Measurements from ENCODE around the gene ELOVL6. TPM values are rescaled to one million over a fixed set of nuclear protein-coding genes. Genes with fewer than 3 reads are reported as not detected.

The ELOVL6 gene, protein sequence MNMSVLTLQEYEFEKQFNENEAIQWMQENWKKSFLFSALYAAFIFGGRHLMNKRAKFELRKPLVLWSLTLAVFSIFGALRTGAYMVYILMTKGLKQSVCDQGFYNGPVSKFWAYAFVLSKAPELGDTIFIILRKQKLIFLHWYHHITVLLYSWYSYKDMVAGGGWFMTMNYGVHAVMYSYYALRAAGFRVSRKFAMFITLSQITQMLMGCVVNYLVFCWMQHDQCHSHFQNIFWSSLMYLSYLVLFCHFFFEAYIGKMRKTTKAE
- total RNA-seq (1 to 10 TPM; 2.7 to 4.5 (median 3.8) TPM), polyA plus RNA-seq (under 1 TPM; 0.58 to 0.76 (median 0.72) TPM)
- long read RNA-seq, donor 1, transcript ELOVL6-201 (4 exons, 3,090 nt): major isoform, 6 of 7 reads
- long read RNA-seq, donor 1, partial matches to known transcripts: 0 of 7 reads
- long read RNA-seq, donor 1, other reads (novel, unspliced or antisense): 0 of 7 reads
- long read RNA-seq, donor 2, full-length matches to known transcripts: 3 of 3 reads
- long read RNA-seq, donor 2, partial matches to known transcripts: 0 of 3 reads
- long read RNA-seq, donor 2, other reads (novel, unspliced or antisense): 0 of 3 reads

DNA sequence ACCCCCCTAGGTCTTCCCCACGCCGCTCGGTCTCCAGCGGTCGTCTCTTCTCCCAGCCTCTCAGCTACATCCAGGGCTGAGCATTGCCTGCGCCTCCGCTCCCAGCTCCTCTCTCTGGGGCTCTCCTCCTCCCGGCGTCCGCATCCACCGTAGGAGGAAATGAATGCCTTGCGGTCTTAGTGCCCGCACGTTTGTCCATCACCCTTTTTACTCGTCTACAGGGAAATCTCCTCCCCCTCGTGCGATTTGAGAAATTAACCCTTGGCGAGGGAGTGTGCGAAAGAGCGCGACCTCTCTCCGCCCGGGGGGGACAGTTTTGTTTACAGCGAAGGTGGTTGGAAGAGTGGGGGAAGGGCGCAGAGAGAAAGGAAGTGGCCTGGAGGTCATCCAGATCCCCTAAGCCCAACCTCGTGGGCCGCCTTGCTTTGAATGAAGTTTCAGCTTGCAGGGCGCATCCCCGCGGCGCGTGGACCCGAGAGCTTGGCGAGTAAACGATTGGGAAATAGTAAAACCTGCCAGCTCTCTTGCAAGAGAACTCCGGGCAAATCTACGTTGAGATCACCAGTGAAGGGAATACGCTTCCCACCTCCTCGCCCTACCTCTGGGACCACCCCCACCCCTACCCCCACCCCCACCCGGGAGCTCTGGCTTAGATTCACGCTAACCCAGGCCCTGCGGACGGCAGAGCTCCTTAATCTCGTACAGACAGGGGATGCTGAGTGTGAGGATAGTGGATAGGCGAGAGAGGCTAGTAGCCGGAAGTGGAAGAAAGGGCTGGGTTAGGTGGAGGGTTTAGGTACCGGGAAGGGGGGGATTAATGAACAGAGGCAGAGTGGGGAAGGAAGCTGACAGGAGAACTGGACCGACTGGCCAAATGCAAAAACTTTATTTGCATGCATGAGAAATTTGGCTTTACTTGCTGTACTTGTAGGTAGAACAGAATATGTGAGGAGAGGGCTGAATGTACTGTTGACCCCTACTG is at the start of gene ELOVL6:
ELOVL6 (minus strand) TSS at position 181 of the 982 bp plus-strand sequence. CDS start 280 bp downstream, outside the sequence.
- 2 to 3% (median 2%) methylated on average over 48 of the region's 48 CpGs for WGBS, 5 donors
- H3K36me3 ChIP-seq: no peaks in the 10 kb centered on the region
- no peaks in the 10 kb centered on the region for H3K9me3 ChIP-seq
- no peak for TF ChIP-seq POLR2A (IDR thresholded peaks at IDR 0.05)
- TF ChIP-seq POLR2AphosphoS5 (IDR thresholded peaks at IDR 0.05): peak in 1 of 3 donors; percentile 44
- peak within 1 kb of the TSS; percentile 75 to 96 (median 89) for H3K4me3 ChIP-seq
- H3K4me1 ChIP-seq: peaks cover 0 to 50% (median 30%) of the 10 kb centered on the region in 6 donors
- peaks cover 0 to 9% (median 0%) of the 10 kb centered on the region in 7 donors for H3K27me3 ChIP-seq (replicated peaks in 1 of 7)
- DNase-seq: peak; percentile 80
- peak within 1 kb of the TSS in 7 of 8 donors; percentile 33 to 92 (median 91) for H3K27ac ChIP-seq
- intact Hi-C loops (cut with DNase I; ENCODE audit: low total_unique reads): loop anchor here (5.0 kb wide), 1 partner anchor 146 kb away; no protein-coding TSS in a partner anchor

DNA sequence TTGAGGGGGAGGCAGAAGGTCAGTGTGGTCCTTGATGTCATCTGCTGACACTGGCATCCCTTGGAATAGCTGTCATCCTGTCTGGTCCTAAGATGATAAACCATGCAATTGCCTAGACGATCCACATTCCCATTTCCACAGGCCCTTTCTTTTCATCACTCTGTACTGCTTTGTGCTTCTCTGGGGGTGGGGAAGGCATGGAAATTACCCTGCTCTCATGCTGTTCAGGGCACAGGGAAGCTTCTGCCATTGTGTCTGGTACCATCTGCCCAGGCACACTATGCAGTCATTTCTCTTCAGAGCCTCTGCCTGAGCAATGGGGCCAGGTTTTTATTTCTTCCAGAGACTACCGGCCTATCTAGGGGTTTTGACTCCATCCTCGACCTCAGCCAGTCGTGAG is 49.7 kb upstream of the ELOVL6 start:
- intact Hi-C loops (cut with DNase I; ENCODE audit: low total_unique reads): no loop called here
- WGBS, 5 donors: 73 to 85% (median 83%) methylated on average over 4 of the region's 4 CpGs
- Histone ChIP-seq H3K27me3 (replicated peaks in 1 of 7) (no peaks in the 10 kb centered on the region), H3K4me1 (no peaks in the 10 kb centered on the region), H3K9me3 (no peaks in the 10 kb centered on the region), H3K4me3 (no peak overlapping the region), H3K36me3 (no peaks in the 10 kb centered on the region), H3K27ac (no peak overlapping the region)
- DNase-seq: no peak
- TF ChIP-seq, protein P1, sequence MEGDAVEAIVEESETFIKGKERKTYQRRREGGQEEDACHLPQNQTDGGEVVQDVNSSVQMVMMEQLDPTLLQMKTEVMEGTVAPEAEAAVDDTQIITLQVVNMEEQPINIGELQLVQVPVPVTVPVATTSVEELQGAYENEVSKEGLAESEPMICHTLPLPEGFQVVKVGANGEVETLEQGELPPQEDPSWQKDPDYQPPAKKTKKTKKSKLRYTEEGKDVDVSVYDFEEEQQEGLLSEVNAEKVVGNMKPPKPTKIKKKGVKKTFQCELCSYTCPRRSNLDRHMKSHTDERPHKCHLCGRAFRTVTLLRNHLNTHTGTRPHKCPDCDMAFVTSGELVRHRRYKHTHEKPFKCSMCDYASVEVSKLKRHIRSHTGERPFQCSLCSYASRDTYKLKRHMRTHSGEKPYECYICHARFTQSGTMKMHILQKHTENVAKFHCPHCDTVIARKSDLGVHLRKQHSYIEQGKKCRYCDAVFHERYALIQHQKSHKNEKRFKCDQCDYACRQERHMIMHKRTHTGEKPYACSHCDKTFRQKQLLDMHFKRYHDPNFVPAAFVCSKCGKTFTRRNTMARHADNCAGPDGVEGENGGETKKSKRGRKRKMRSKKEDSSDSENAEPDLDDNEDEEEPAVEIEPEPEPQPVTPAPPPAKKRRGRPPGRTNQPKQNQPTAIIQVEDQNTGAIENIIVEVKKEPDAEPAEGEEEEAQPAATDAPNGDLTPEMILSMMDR (IDR thresholded peaks at IDR 0.05 in 8 of 11, conservative IDR thresholded peaks at IDR 0.05 in 3 of 11): no peak
- TF ChIP-seq POLR2AphosphoS5 (IDR thresholded peaks at IDR 0.05) (no peak), POLR2A (IDR thresholded peaks at IDR 0.05) (no peak)

DNA sequence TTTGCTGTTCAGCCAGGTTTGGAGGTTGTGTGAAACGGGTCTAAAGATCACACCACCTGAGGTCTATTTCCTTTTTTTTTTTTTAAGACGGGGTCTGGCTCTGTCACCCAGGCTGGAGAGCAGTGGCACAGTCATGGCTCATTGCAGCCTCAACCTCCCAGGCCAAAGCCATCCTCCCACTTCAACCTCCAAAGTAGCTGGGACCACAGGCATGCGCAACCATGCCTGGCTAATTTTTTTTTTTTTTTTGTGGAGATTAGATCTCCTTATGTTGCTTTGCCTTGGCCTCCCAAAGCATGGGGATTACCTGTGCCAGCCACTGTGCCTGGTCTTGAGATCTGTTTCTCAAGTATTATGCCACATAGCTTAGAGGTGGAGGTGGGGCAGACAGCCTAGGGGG is 49.2 kb upstream of the ELOVL6 start:
- TF ChIP-seq, protein P1 (IDR thresholded peaks at IDR 0.05 in 8 of 11, conservative IDR thresholded peaks at IDR 0.05 in 3 of 11): no peak
- TF ChIP-seq POLR2AphosphoS5 (IDR thresholded peaks at IDR 0.05) (no peak), POLR2A (IDR thresholded peaks at IDR 0.05) (no peak)
- no peaks in the 10 kb centered on the region for H3K4me1 ChIP-seq
- WGBS, 5 donors: 65 to 94% (median 85%) methylated on average over 3 of the region's 3 CpGs
- no peaks in the 10 kb centered on the region for H3K36me3 ChIP-seq
- H3K27ac ChIP-seq: no peak overlapping the region
- no peak for DNase-seq
- H3K9me3 ChIP-seq: no peaks in the 10 kb centered on the region
- no peak overlapping the region for H3K4me3 ChIP-seq
- no peaks in the 10 kb centered on the region for H3K27me3 ChIP-seq (replicated peaks in 1 of 7)
- intact Hi-C loops (cut with DNase I; ENCODE audit: low total_unique reads): no loop called here

DNA sequence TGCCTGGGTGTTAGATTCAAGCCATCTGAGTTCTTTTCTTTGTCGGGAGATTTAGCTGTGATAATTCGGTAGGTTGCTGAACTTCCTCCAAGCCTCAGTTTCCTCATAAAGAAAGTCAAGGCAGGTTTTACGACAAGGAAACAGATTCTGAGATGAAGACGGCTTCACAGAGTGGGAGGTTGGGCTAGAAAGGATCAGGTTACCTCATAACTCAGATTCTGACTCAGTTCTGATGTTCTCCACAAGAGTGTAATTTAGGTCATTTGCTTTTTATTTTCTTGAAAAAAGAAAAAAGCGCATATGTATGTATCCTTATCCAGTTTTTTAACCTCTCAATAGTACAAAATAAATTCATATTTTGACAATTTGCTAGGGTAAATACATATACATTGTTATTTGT is 47.2 kb upstream of the ELOVL6 start:
- H3K27me3 ChIP-seq (replicated peaks in 1 of 7): peaks cover 0 to 13% (median 0%) of the 10 kb centered on the region in 7 donors
- no peak for TF ChIP-seq POLR2AphosphoS5 (IDR thresholded peaks at IDR 0.05)
- no peak for TF ChIP-seq POLR2A (IDR thresholded peaks at IDR 0.05)
- TF ChIP-seq, protein P1 (IDR thresholded peaks at IDR 0.05 in 8 of 11, conservative IDR thresholded peaks at IDR 0.05 in 3 of 11): no peak
- no peaks in the 10 kb centered on the region for H3K4me1 ChIP-seq
- no peaks in the 10 kb centered on the region for H3K36me3 ChIP-seq
- intact Hi-C loops (cut with DNase I; ENCODE audit: low total_unique reads): no loop called here
- H3K9me3 ChIP-seq: no peaks in the 10 kb centered on the region
- 69 to 85% (median 80%) methylated on average over 5 of the region's 5 CpGs for WGBS, 5 donors
- no peak overlapping the region for H3K27ac ChIP-seq
- H3K4me3 ChIP-seq: no peak overlapping the region
- DNase-seq: no peak

Data from spleen (tissue), 13 donors.